Vagina (tissue), 2 donors: ENCODE data around the gene CFAP92. TPM values are rescaled to one million over a fixed set of nuclear protein-coding genes. Genes with fewer than 3 reads are reported as not detected.

Experiments
- DNase-seq, 2 donors: peaks; one replicate each; pipeline ENCODE4 v3.0.0-alpha.2; 2017; ENCODE audit errors: extremely low spot score in 2 of 2
- H3K27ac ChIP-seq: fragments of 200-600 bp; sonication (generic); one replicate; pipeline ENCODE4 v1.5.1; 2019
- H3K27me3 ChIP-seq: fragments of 200-600 bp; sonication (generic); one replicate; pipeline ENCODE4 v1.5.1; 2019
- H3K36me3 ChIP-seq, 2 donors: fragments of 200-600 bp; sonication (generic); one replicate each; pipeline ENCODE4 v1.5.1; 2017 to 2019
- H3K4me1 ChIP-seq: fragments of 200-600 bp; sonication (generic); one replicate; pipeline ENCODE4 v1.5.1; 2019
- H3K4me3 ChIP-seq, 2 donors: fragments of 200-600 bp; sonication (generic); 1 replicate in 1 of 2; 2 replicates in 1 of 2; pipeline ENCODE4 v1.5.1; 2016 to 2019
- H3K9me3 ChIP-seq: fragments of 200-600 bp; sonication (generic); one replicate; pipeline ENCODE4 v1.5.1; 2019
- POLR2A ChIP-seq, 2 donors: fragments of 450-650 bp; IDR thresholded peaks; one replicate each; pipeline ENCODE4 v1.6.1; 2017; ENCODE audit warnings: antibody characterized with exemption in 2 of 2, mild to moderate bottlenecking in 2 of 2, moderate library complexity in 2 of 2
- POLR2AphosphoS5 ChIP-seq, 2 donors: sonication (generic); formaldehyde crosslinking; IDR thresholded peaks; one replicate each; pipeline ENCODE4 v1.9.0; 2017; ENCODE audit warnings: antibody characterized with exemption in 2 of 2, mild to moderate bottlenecking in 2 of 2, low read depth in 1 of 2; ENCODE audit not compliant: insufficient read depth in 1 of 2
- intact Hi-C: fragments of 100-400 bp; cut with DNase I; formaldehyde crosslinking; loops from one replicate; pipeline ENCODE4 v1.15.1; 2023
- total RNA-seq: library from RNA; depleted of rRNA; stranded (reverse); fragments of >200 nt; gene quantifications from one replicate; pipeline ENCODE4 v1.2.3, GENCODE V29; 2016
- TF ChIP-seq, protein P1 (sequence below), 3 experiments: fragments of 450-650 bp in 2 of 3; fragments of 200-600 bp in 1 of 3; sonication (generic) in 1 of 3; IDR thresholded peaks; one replicate each; pipeline ENCODE4 v1.5.1; 2017 to 2019; ENCODE audit warnings: antibody characterized with exemption in 3 of 3, mild to moderate bottlenecking in 2 of 3, moderate library complexity in 2 of 3

Gene CFAP92
- total RNA-seq, 1 donor from 2014 or later = not detected

DNA sequence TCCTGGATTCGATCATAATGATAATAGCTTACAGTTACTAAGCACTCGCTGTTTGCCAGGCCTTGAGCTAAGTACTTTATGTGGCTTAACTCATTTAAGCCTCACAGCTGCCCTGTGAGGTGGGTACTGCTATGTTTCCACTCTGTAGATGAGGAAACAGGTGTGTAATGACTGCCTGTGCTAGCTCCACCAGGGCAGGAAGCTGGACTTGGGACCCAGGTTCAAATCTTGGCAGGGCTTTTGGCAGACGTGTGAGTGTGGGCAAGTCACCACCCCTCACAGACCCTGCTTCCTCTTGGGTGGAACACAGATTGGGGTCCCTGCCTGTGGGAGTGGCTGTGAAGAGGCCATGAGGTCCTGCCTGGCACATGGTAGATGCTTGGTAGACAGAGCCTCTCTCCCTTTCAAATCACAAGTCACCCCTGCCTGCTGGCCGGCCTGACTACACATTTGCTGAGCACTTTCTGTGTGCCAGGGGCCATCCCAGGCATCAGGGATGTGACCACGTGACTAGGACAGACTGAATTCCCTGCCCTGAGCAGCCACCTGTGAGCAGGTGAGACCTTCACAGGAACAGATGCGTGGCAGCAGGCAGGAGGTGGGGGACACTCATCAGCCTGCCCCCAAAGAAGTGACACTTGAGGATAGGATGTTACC lies 10.9 kb upstream of the CFAP92 start:
- no peak for DNase-seq
- no peak overlapping the region for H3K27ac ChIP-seq
- no peaks in the 10 kb centered on the region for H3K9me3 ChIP-seq
- intact Hi-C loops = no loop called here
- H3K4me1 ChIP-seq = peaks cover 48% of the 10 kb centered on the region
- H3K27me3 ChIP-seq = peaks cover 11% of the 10 kb centered on the region
- H3K36me3 ChIP-seq = no peaks in the 10 kb centered on the region
- H3K4me3 ChIP-seq = no peak overlapping the region
- TF ChIP-seq POLR2A (IDR thresholded peaks at IDR 0.05) = no peak
- no peak for TF ChIP-seq POLR2AphosphoS5 (IDR thresholded peaks at IDR 0.05; ENCODE audit: insufficient read depth in 1 of 2, low read depth in 1 of 2)
- TF ChIP-seq, protein P1, sequence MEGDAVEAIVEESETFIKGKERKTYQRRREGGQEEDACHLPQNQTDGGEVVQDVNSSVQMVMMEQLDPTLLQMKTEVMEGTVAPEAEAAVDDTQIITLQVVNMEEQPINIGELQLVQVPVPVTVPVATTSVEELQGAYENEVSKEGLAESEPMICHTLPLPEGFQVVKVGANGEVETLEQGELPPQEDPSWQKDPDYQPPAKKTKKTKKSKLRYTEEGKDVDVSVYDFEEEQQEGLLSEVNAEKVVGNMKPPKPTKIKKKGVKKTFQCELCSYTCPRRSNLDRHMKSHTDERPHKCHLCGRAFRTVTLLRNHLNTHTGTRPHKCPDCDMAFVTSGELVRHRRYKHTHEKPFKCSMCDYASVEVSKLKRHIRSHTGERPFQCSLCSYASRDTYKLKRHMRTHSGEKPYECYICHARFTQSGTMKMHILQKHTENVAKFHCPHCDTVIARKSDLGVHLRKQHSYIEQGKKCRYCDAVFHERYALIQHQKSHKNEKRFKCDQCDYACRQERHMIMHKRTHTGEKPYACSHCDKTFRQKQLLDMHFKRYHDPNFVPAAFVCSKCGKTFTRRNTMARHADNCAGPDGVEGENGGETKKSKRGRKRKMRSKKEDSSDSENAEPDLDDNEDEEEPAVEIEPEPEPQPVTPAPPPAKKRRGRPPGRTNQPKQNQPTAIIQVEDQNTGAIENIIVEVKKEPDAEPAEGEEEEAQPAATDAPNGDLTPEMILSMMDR (IDR thresholded peaks at IDR 0.05) = no peak

DNA sequence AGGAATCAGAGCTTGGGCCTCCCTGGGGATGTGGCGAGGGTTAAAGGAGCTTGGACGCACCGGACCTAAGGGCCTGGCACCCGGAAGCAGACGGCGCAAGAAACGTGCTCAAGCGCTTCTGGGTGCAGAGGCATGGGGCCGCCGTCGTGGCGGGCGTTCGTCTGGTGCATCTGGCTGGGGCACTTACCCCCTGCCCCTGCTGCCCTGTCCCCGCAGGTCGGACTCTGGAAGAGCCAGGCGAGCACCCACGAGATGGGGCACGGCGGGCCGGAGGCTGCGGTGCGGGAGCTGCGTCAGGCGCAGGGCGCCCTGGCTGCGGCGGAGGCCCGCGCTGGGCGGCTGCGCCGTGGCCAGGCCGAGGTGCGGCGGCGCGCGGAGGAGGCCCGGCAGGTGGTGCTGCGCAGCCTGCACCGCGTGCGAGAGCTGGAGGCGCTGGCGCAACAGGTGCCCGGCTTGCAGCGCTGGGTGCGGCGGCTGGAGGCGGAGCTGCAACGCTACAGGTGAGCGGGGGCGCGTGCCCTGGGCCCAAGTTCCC lies 9.8 kb upstream of the CFAP92 start:
- no peak for DNase-seq
- H3K36me3 ChIP-seq = no peaks in the 10 kb centered on the region
- H3K4me1 ChIP-seq = peaks cover 48% of the 10 kb centered on the region
- no peaks in the 10 kb centered on the region for H3K9me3 ChIP-seq
- intact Hi-C loops = no loop called here
- H3K27me3 ChIP-seq = peaks cover 11% of the 10 kb centered on the region
- H3K4me3 ChIP-seq = no peak overlapping the region
- TF ChIP-seq POLR2A (IDR thresholded peaks at IDR 0.05) (no peak), POLR2AphosphoS5 (IDR thresholded peaks at IDR 0.05; ENCODE audit: insufficient read depth in 1 of 2, low read depth in 1 of 2) (no peak)
- TF ChIP-seq, protein P1 (IDR thresholded peaks at IDR 0.05) = no peak
- H3K27ac ChIP-seq = no peak overlapping the region

DNA sequence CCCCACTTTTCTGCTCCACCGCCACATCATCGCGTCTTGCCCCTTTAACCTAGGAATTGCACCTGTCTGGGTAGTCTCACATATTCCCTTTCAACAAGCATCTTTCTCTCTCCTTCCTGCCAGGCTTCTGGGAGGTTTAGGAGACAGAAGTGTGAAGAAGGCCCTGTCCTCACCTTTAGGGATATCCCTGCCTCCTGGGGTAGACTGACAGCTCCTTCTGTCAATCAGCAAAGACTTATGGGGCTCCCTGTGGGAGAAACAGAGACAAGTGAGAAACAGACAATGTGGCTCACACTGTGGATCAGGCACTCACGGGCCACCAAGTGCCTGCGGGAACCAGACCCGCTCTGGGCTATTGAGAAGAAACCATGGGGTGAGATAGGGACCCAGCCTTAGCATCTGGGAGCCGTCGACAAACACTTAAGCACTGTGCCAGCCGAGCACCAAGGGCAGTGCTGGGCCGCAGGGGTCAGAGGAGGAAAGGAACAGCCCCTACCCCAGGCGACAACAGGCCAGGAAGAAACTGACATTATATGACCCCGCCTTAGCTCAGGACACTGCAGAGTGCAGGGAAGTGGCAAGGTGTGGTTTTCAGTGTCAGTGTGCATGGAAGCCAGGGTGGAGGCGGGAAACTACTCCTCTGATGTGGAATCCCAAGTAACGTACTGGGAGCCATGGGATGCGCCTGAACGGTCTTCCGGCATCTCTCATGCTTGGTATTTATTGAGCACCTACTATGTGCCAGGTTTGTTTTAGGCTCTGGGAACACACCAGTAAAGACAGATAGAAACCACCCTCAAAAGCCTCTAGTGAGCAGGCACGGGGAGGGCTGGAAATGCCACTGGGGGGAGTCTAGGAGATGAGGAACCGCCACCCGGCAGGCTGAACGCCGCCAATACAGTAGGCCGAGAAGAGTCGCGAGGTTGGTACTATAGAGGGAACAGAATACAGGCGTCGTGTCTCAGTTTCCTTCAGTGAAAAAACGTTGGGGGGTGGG lies 9.0 kb upstream of the CFAP92 start:
- H3K27ac ChIP-seq = no peak overlapping the region
- peak overlapping the region; percentile 40 to 54 for H3K4me3 ChIP-seq

GRCh38 chr3:129001806-129002572 lies 8.1 kb upstream of the CFAP92 start:
- TF ChIP-seq POLR2A (IDR thresholded peaks at IDR 0.05) (no peak), POLR2AphosphoS5 (IDR thresholded peaks at IDR 0.05; ENCODE audit: insufficient read depth in 1 of 2, low read depth in 1 of 2) (no peak)
- TF ChIP-seq, protein P1 (IDR thresholded peaks at IDR 0.05) = no peak
- Histone ChIP-seq H3K4me3 (peak overlapping the region; percentile 40 to 54), H3K36me3 (no peaks in the 10 kb centered on the region), H3K4me1 (peaks cover 48% of the 10 kb centered on the region), H3K27me3 (peaks cover 11% of the 10 kb centered on the region), H3K9me3 (no peaks in the 10 kb centered on the region), H3K27ac (peak overlapping the region; percentile 70)
- intact Hi-C loops = no loop called here
- no peak for DNase-seq

More for the DNA sequence above, 9.0 kb upstream of the CFAP92 start:
- H3K27me3 ChIP-seq = peaks cover 11% of the 10 kb centered on the region
- H3K4me1 ChIP-seq = peaks cover 48% of the 10 kb centered on the region
- intact Hi-C loops = no loop called here
- no peaks in the 10 kb centered on the region for H3K36me3 ChIP-seq
- no peak for DNase-seq
- TF ChIP-seq POLR2AphosphoS5 (IDR thresholded peaks at IDR 0.05; ENCODE audit: insufficient read depth in 1 of 2, low read depth in 1 of 2) = no peak
- no peak for TF ChIP-seq POLR2A (IDR thresholded peaks at IDR 0.05)
- TF ChIP-seq, protein P1 (IDR thresholded peaks at IDR 0.05) = no peak
- no peaks in the 10 kb centered on the region for H3K9me3 ChIP-seq
